WTC11 (cell line): ENCODE data around the gene SNX15. TPM values are rescaled to one million over a fixed set of nuclear protein-coding genes. Genes with fewer than 3 reads are reported as not detected.

Experiments
- ATAC-seq: fragments of 200-7000 bp; cut with Tn5 transposase; 2 replicates; pipeline ENCODE4 v1.10.0; 2021; ENCODE audit warnings: mild to moderate bottlenecking, moderate library complexity
- CTCF ChIA-PET: fragments of 300-600 bp; sonication (Branson Sonifier 250); formaldehyde crosslinking; loops from one replicate; lab custom pipeline; 2021; ENCODE audit warnings: antibody characterized with exemption; lab: Charles Lee
- POLR2A ChIA-PET: fragments of 350-600 bp; sonication (Branson Sonifier 250); formaldehyde crosslinking; loops from one replicate; lab custom pipeline; 2021; ENCODE audit warnings: antibody characterized with exemption; lab: Charles Lee
- DNase-seq: peaks from one replicate; pipeline ENCODE4 v3.0.0; 2021; ENCODE audit warnings: low spot score
- H3K27ac Mint-ChIP-seq: 2 replicates; pipeline ENCODE4 v1.8.0; 2021; ENCODE audit warnings: mixed read lengths
- H3K27me3 Mint-ChIP-seq: 2 replicates; pipeline ENCODE4 v1.8.0; 2021; ENCODE audit warnings: low read depth, mild to moderate bottlenecking, moderate library complexity, mixed read lengths
- H3K36me3 Mint-ChIP-seq: 2 replicates; pipeline ENCODE4 v1.8.0; 2021; ENCODE audit warnings: mixed read lengths
- H3K4me1 Mint-ChIP-seq: 2 replicates; pipeline ENCODE4 v1.8.0; 2022; ENCODE audit warnings: mixed read lengths
- H3K4me3 Mint-ChIP-seq: 2 replicates; pipeline ENCODE4 v1.8.0; 2021; ENCODE audit warnings: mild to moderate bottlenecking, moderate library complexity, mixed read lengths
- H3K9me3 Mint-ChIP-seq: 2 replicates; pipeline ENCODE4 v1.8.0; 2021; ENCODE audit warnings: mixed read lengths
- ATF1 ChIP-seq: sonication (generic); formaldehyde crosslinking; IDR thresholded peaks from 2 replicates; pipeline ENCODE4 v1.8.1; 2023; ENCODE audit warnings: mild to moderate bottlenecking, moderate library complexity, missing genetic modification reagents
- CREB1 ChIP-seq: sonication (generic); formaldehyde crosslinking; IDR thresholded peaks from 2 replicates; pipeline ENCODE4 v1.8.0; 2023; ENCODE audit warnings: mild to moderate bottlenecking, missing genetic modification reagents
- CTCF ChIP-seq: fragments of 200-600 bp; IDR thresholded peaks from 2 replicates; pipeline ENCODE4 v1.8.0; 2022; ENCODE audit warnings: antibody characterized with exemption
- ELF4 ChIP-seq: sonication (generic); formaldehyde crosslinking; IDR thresholded peaks from 2 replicates; pipeline ENCODE4 v1.8.1; 2022; ENCODE audit warnings: low read depth, mild to moderate bottlenecking, moderate library complexity, missing genetic modification reagents
- ESRRA ChIP-seq: sonication (generic); formaldehyde crosslinking; IDR thresholded peaks from 2 replicates; pipeline ENCODE4 v1.8.1; 2022; ENCODE audit warnings: mild to moderate bottlenecking, missing genetic modification reagents, borderline replicate concordance
- FOXK1 ChIP-seq: sonication (generic); formaldehyde crosslinking; IDR thresholded peaks from 2 replicates; pipeline ENCODE4 v1.8.0; 2022; ENCODE audit warnings: mild to moderate bottlenecking, moderate library complexity, missing genetic modification reagents
- GTF2I ChIP-seq: fragments of 250-450 bp; sonication (Bioruptor Pico); conservative IDR thresholded peaks from 2 replicates; pipeline ENCODE4 v1.4.0; 2021; ENCODE audit warnings: mild to moderate bottlenecking
- JAZF1 ChIP-seq: fragments of 250-450 bp; sonication (Bioruptor Pico); IDR thresholded peaks from 2 replicates; pipeline ENCODE4 v1.9.0; 2021; ENCODE audit warnings: moderate library complexity, mild to moderate bottlenecking, inconsistent platforms
- JUN ChIP-seq: sonication (generic); formaldehyde crosslinking; IDR thresholded peaks from 2 replicates; pipeline ENCODE4 v1.8.0; 2023; ENCODE audit warnings: mild to moderate bottlenecking, missing genetic modification reagents
- MYBL2 ChIP-seq: sonication (generic); formaldehyde crosslinking; IDR thresholded peaks from 2 replicates; pipeline ENCODE4 v1.8.1; 2023; ENCODE audit warnings: mild to moderate bottlenecking, moderate library complexity, missing genetic modification reagents
- NFE2L1 ChIP-seq: sonication (generic); formaldehyde crosslinking; IDR thresholded peaks from 2 replicates; pipeline ENCODE4 v1.8.1; 2023; ENCODE audit warnings: missing genetic modification reagents
- NR2C2 ChIP-seq: sonication (generic); formaldehyde crosslinking; IDR thresholded peaks from 2 replicates; pipeline ENCODE4 v1.8.0; 2022; ENCODE audit warnings: mild to moderate bottlenecking, missing genetic modification reagents
- PREB ChIP-seq: sonication (generic); formaldehyde crosslinking; IDR thresholded peaks from 2 replicates; pipeline ENCODE4 v1.8.1; 2022; ENCODE audit warnings: mild to moderate bottlenecking, missing genetic modification reagents, moderate library complexity, borderline replicate concordance
- RORB ChIP-seq: fragments of 250-450 bp; sonication (Bioruptor Pico); IDR thresholded peaks from 2 replicates; pipeline ENCODE4 v1.9.0; 2021; ENCODE audit warnings: mild to moderate bottlenecking
- TCF7 ChIP-seq: sonication (generic); formaldehyde crosslinking; IDR thresholded peaks from 2 replicates; pipeline ENCODE4 v1.8.0; 2022; ENCODE audit warnings: mild to moderate bottlenecking, low read depth, missing genetic modification reagents, moderate library complexity
- TEAD1 ChIP-seq: sonication (generic); formaldehyde crosslinking; IDR thresholded peaks from 2 replicates; pipeline ENCODE4 v1.8.0; 2022; ENCODE audit warnings: mild to moderate bottlenecking, missing genetic modification reagents
- ZBTB21 ChIP-seq: sonication (generic); formaldehyde crosslinking; IDR thresholded peaks from 2 replicates; pipeline ENCODE4 v1.8.1; 2023; ENCODE audit warnings: mild to moderate bottlenecking, missing genetic modification reagents, borderline replicate concordance
- ZNF121 ChIP-seq: sonication (generic); formaldehyde crosslinking; IDR thresholded peaks from 2 replicates; pipeline ENCODE4 v1.8.0; 2023; ENCODE audit warnings: missing genetic modification reagents
- ZNF138 ChIP-seq: sonication (generic); formaldehyde crosslinking; conservative IDR thresholded peaks from 2 replicates; pipeline ENCODE4 v1.8.1; 2022; ENCODE audit warnings: mild to moderate bottlenecking, moderate library complexity, missing genetic modification reagents
- ZNF219 ChIP-seq: sonication (generic); formaldehyde crosslinking; IDR thresholded peaks from 2 replicates; pipeline ENCODE4 v1.8.0; 2023; ENCODE audit warnings: missing genetic modification reagents, mild to moderate bottlenecking, borderline replicate concordance
- ZNF423 ChIP-seq: fragments of 250-450 bp; sonication (Bioruptor Pico); IDR thresholded peaks from 2 replicates; pipeline ENCODE4 v2.1.2; 2022; ENCODE audit warnings: mild to moderate bottlenecking, moderate library complexity
- ZNF671 ChIP-seq: fragments of 250-450 bp; sonication (Bioruptor Pico); IDR thresholded peaks from 2 replicates; pipeline ENCODE4 v1.8.0; 2021; ENCODE audit warnings: mild to moderate bottlenecking
- total RNA-seq: library from RNA; stranded (reverse); gene quantifications from 3 replicates; pipeline ENCODE4 v1.2.3, GENCODE V29; 2021
- TF ChIP-seq, protein P1 (sequence below): fragments of 250-450 bp; sonication (Bioruptor Pico); conservative IDR thresholded peaks from 2 replicates; pipeline ENCODE4 v1.9.0; 2021; ENCODE audit warnings: mild to moderate bottlenecking
- TF ChIP-seq, protein P2 (sequence below): fragments of 250-450 bp; sonication (Bioruptor Pico); IDR thresholded peaks from 2 replicates; pipeline ENCODE4 v1.8.0; 2021; ENCODE audit warnings: mild to moderate bottlenecking
- TF ChIP-seq, protein P3 (sequence below): sonication (generic); formaldehyde crosslinking; IDR thresholded peaks from 2 replicates; pipeline ENCODE4 v1.8.1; 2023; ENCODE audit warnings: mild to moderate bottlenecking, missing genetic modification reagents
- TF ChIP-seq, protein P4 (sequence below): sonication (generic); formaldehyde crosslinking; IDR thresholded peaks from 2 replicates; pipeline ENCODE4 v1.8.1; 2023; ENCODE audit warnings: mild to moderate bottlenecking, missing genetic modification reagents, borderline replicate concordance

SNX15 gene
- total RNA-seq, 1 experiment from 2014 or later = 17.6 TPM

DNA sequence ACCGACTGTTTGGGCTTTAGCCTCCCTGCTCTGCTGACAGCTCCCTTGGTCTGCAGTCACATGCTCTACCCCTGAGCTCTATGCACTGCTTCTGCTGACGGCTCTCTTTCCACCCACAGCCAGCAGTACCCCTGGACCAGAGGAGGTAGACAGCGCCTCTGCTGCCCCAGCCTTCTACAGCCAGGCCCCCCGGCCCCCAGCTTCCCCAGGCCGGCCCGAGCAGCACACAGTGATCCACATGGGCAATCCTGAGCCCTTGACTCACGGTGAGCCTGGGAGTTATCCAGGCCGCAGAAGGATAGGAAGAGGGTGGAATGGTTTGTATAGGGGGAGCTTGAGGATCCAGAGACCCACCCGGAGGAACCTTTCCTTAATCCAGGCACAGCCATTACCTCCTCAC, 59.6 kb downstream of the SNX15 start (continued):
- no peak for TF ChIP-seq NR2C2 (CRISPR knock-in tag)

- TF ChIP-seq MYBL2 (CRISPR knock-in tag) = no peak
- TF ChIP-seq ESRRA (CRISPR knock-in tag) = no peak
- TF ChIP-seq JUN (CRISPR knock-in tag) = no peak
- no peak for TF ChIP-seq NFE2L1 (CRISPR knock-in tag)
- TF ChIP-seq, protein P1, sequence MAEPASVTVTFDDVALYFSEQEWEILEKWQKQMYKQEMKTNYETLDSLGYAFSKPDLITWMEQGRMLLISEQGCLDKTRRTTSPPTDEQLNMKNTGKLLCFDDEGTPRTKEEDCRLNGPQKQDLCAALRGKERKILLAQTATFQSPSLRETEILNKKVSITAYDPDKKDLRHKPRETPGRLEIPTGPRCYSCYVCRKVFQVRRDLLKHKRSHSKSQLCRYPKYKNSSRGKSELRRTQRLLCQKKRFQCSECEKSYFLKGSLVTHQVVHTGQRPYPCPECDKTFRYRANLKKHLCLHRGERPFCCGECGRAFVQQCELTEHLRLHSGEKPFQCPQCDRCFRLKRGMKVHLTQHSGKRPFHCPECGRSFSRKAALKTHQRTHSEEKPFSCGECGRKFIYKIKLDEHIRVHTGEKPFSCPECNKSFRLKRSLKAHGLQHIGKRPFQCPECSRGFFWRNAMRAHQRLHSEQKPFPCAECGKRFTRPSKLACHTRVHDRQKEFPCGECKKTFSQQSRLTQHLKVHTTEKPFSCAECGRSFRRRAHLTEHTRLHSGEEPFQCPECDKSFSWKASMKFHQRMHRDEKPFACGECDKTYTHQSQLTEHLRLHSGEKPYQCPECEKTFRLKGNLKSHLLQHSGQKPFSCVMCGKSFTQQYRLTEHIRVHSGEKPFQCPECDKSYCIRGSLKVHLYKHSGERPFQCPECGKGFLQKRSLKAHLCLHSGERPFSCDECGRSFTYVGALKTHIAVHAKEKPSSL (CRISPR knock-in tag) = no peak
- no peak for TF ChIP-seq RORB
- no peak for TF ChIP-seq ELF4 (CRISPR knock-in tag)
- TF ChIP-seq CREB1 (CRISPR knock-in tag) = no peak
- TF ChIP-seq CTCF = no peak
- no peak for TF ChIP-seq ZBTB21 (CRISPR knock-in tag)
- no peak for TF ChIP-seq FOXK1 (CRISPR knock-in tag)
- no peak for TF ChIP-seq ZNF121 (CRISPR knock-in tag)
- TF ChIP-seq, protein P2, sequence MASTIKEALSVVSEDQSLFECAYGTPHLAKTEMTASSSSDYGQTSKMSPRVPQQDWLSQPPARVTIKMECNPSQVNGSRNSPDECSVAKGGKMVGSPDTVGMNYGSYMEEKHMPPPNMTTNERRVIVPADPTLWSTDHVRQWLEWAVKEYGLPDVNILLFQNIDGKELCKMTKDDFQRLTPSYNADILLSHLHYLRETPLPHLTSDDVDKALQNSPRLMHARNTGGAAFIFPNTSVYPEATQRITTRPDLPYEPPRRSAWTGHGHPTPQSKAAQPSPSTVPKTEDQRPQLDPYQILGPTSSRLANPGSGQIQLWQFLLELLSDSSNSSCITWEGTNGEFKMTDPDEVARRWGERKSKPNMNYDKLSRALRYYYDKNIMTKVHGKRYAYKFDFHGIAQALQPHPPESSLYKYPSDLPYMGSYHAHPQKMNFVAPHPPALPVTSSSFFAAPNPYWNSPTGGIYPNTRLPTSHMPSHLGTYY = no peak
- TF ChIP-seq PREB (CRISPR knock-in tag) = no peak
- TF ChIP-seq ATF1 (CRISPR knock-in tag) = no peak
- TF ChIP-seq ZNF671 (CRISPR knock-in tag) = no peak
- no peak for TF ChIP-seq ZNF219
- no peak for TF ChIP-seq TEAD1
- H3K36me3 Mint-ChIP-seq = peaks cover 9% of the 10 kb centered on the region
- ChIA-PET CTCF (interaction anchor here (1.0 kb wide), 1 partner anchor 73 kb away, joined by 3 read pairs; the partner anchor contains the start of gene ARL2), POLR2A (no interaction called here)
- no peaks in the 10 kb centered on the region for H3K9me3 Mint-ChIP-seq
- DNase-seq (no peak), ATAC-seq (no peak)
- H3K4me3 Mint-ChIP-seq = no peak overlapping the region
- no peaks in the 10 kb centered on the region for H3K27me3 Mint-ChIP-seq
- H3K27ac Mint-ChIP-seq = no peak overlapping the region
- H3K4me1 Mint-ChIP-seq = peaks cover 10% of the 10 kb centered on the region
Observed at GRCh38 chr11:65087216-65087615, 60.0 kb downstream of the SNX15 start.

- CTCF ChIA-PET = no interaction called here
- TF ChIP-seq, protein P3, sequence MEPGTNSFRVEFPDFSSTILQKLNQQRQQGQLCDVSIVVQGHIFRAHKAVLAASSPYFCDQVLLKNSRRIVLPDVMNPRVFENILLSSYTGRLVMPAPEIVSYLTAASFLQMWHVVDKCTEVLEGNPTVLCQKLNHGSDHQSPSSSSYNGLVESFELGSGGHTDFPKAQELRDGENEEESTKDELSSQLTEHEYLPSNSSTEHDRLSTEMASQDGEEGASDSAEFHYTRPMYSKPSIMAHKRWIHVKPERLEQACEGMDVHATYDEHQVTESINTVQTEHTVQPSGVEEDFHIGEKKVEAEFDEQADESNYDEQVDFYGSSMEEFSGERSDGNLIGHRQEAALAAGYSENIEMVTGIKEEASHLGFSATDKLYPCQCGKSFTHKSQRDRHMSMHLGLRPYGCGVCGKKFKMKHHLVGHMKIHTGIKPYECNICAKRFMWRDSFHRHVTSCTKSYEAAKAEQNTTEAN (CRISPR knock-in tag) = no peak
- no peak for TF ChIP-seq ZNF138 (CRISPR knock-in tag)
- TF ChIP-seq JAZF1 (CRISPR knock-in tag) = no peak
- TF ChIP-seq, protein P4, sequence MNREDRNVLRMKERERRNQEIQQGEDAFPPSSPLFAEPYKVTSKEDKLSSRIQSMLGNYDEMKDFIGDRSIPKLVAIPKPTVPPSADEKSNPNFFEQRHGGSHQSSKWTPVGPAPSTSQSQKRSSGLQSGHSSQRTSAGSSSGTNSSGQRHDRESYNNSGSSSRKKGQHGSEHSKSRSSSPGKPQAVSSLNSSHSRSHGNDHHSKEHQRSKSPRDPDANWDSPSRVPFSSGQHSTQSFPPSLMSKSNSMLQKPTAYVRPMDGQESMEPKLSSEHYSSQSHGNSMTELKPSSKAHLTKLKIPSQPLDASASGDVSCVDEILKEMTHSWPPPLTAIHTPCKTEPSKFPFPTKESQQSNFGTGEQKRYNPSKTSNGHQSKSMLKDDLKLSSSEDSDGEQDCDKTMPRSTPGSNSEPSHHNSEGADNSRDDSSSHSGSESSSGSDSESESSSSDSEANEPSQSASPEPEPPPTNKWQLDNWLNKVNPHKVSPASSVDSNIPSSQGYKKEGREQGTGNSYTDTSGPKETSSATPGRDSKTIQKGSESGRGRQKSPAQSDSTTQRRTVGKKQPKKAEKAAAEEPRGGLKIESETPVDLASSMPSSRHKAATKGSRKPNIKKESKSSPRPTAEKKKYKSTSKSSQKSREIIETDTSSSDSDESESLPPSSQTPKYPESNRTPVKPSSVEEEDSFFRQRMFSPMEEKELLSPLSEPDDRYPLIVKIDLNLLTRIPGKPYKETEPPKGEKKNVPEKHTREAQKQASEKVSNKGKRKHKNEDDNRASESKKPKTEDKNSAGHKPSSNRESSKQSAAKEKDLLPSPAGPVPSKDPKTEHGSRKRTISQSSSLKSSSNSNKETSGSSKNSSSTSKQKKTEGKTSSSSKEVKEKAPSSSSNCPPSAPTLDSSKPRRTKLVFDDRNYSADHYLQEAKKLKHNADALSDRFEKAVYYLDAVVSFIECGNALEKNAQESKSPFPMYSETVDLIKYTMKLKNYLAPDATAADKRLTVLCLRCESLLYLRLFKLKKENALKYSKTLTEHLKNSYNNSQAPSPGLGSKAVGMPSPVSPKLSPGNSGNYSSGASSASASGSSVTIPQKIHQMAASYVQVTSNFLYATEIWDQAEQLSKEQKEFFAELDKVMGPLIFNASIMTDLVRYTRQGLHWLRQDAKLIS = no peak
- TF ChIP-seq ZNF423 (CRISPR knock-in tag) = no peak
- no peak for TF ChIP-seq TCF7 (CRISPR knock-in tag)
- TF ChIP-seq RORB = no peak
- no peak for TF ChIP-seq ZNF671 (CRISPR knock-in tag)
- no peak for TF ChIP-seq NFE2L1 (CRISPR knock-in tag)
- TF ChIP-seq GTF2I = no peak
Observed at GRCh38 chr11:65087827-65088226, 60.6 kb downstream of the SNX15 start.

More at GRCh38 chr11:65087827-65088226, 60.6 kb downstream of the SNX15 start:
- Mint-ChIP-seq H3K27me3 (no peaks in the 10 kb centered on the region), H3K4me3 (no peak overlapping the region), H3K27ac (no peak overlapping the region), H3K36me3 (peaks cover 6% of the 10 kb centered on the region), H3K4me1 (peaks cover 8% of the 10 kb centered on the region), H3K9me3 (no peaks in the 10 kb centered on the region)
- DNase-seq (no peak), ATAC-seq (no peak)
- POLR2A ChIA-PET = no interaction called here
